Measurements from ENCODE around the gene STK24. TPM values are rescaled to one million over a fixed set of nuclear protein-coding genes. Genes with fewer than 3 reads are reported as not detected.

Gene STK24
- total RNA-seq, 1 donor: 82.2 TPM

DNA sequence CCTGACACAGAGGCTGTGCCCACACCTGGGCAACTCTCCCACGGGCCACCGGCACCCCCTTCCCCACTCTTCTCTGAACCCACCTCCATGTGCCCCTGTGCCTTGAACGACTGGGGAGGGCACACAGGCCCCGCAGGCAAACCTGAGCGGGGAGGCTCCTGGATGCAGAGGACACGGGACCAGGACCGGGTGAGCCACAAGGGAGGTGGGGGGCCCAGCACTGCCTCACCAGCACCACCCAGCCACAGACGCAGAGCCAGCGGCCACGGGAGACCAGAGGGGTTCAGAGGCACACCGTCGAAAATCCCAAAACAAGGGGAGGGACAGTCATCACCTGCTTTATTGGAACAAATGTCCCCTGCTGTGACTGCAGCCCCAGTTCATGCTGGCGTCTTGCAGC lies 49.4 kb downstream of the STK24 start:
- H3K27me3 ChIP-seq (ENCODE audit: insufficient read depth, low read length): no peaks in the 10 kb centered on the region
- H3K36me3 ChIP-seq (ENCODE audit: insufficient read depth, low read length): no peaks in the 10 kb centered on the region
- H3K27ac ChIP-seq (ENCODE audit: low read depth, low read length): no peak overlapping the region
- no peak overlapping the region for H3K4me3 ChIP-seq (ENCODE audit: insufficient read depth, low read length)
- H3K79me2 ChIP-seq (ENCODE audit: insufficient read depth, low read length): peaks cover 100% of the 10 kb centered on the region
- H4K20me1 ChIP-seq (ENCODE audit: insufficient read depth, low read length): peaks cover 96% of the 10 kb centered on the region
- H3K4me1 ChIP-seq (ENCODE audit: insufficient read depth, low read length): peaks cover 10% of the 10 kb centered on the region
- DNase-seq (ENCODE audit: insufficient read length, low spot score, missing footprints): no peak
- H3K9me3 ChIP-seq (ENCODE audit: low read depth, low read length): no peaks in the 10 kb centered on the region
- TF ChIP-seq, protein P1, sequence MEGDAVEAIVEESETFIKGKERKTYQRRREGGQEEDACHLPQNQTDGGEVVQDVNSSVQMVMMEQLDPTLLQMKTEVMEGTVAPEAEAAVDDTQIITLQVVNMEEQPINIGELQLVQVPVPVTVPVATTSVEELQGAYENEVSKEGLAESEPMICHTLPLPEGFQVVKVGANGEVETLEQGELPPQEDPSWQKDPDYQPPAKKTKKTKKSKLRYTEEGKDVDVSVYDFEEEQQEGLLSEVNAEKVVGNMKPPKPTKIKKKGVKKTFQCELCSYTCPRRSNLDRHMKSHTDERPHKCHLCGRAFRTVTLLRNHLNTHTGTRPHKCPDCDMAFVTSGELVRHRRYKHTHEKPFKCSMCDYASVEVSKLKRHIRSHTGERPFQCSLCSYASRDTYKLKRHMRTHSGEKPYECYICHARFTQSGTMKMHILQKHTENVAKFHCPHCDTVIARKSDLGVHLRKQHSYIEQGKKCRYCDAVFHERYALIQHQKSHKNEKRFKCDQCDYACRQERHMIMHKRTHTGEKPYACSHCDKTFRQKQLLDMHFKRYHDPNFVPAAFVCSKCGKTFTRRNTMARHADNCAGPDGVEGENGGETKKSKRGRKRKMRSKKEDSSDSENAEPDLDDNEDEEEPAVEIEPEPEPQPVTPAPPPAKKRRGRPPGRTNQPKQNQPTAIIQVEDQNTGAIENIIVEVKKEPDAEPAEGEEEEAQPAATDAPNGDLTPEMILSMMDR (IDR thresholded peaks at IDR 0.05; ENCODE audit: extremely low read depth, low read depth, low read length): no peak
- no peak overlapping the region for H3K4me2 ChIP-seq (ENCODE audit: insufficient read depth, low read length)
- H2AFZ ChIP-seq (ENCODE audit: low read length): no peak overlapping the region

GRCh38 chr13:98526182-98526512 lies 50.8 kb downstream of the STK24 start:
- TF ChIP-seq, protein P1 (IDR thresholded peaks at IDR 0.05; ENCODE audit: extremely low read depth, low read depth, low read length): no peak
- Histone ChIP-seq H4K20me1 (ENCODE audit: insufficient read depth, low read length) (peaks cover 97% of the 10 kb centered on the region), H3K4me3 (ENCODE audit: insufficient read depth, low read length) (no peak overlapping the region)

GRCh38 chr13:98525456-98526181 lies 51.3 kb downstream of the STK24 start:
- Histone ChIP-seq H3K4me3 (ENCODE audit: insufficient read depth, low read length) (no peak overlapping the region), H3K79me2 (ENCODE audit: insufficient read depth, low read length) (peaks cover 100% of the 10 kb centered on the region), H3K27ac (ENCODE audit: low read depth, low read length) (no peak overlapping the region), H3K9me3 (ENCODE audit: low read depth, low read length) (no peaks in the 10 kb centered on the region), H3K4me2 (ENCODE audit: insufficient read depth, low read length) (no peak overlapping the region), H3K27me3 (ENCODE audit: insufficient read depth, low read length) (no peaks in the 10 kb centered on the region), H2AFZ (ENCODE audit: low read length) (no peak overlapping the region), H3K4me1 (ENCODE audit: insufficient read depth, low read length) (peaks cover 13% of the 10 kb centered on the region), H4K20me1 (ENCODE audit: insufficient read depth, low read length) (peaks cover 94% of the 10 kb centered on the region), H3K36me3 (ENCODE audit: insufficient read depth, low read length) (no peaks in the 10 kb centered on the region)
- DNase-seq (ENCODE audit: insufficient read length, low spot score, missing footprints): no peak
- TF ChIP-seq, protein P1 (IDR thresholded peaks at IDR 0.05; ENCODE audit: extremely low read depth, low read depth, low read length): no peak

More at GRCh38 chr13:98526182-98526512, 50.8 kb downstream of the STK24 start:
- no peaks in the 10 kb centered on the region for H3K36me3 ChIP-seq (ENCODE audit: insufficient read depth, low read length)
- no peaks in the 10 kb centered on the region for H3K9me3 ChIP-seq (ENCODE audit: low read depth, low read length)
- H3K4me1 ChIP-seq (ENCODE audit: insufficient read depth, low read length): peaks cover 13% of the 10 kb centered on the region
- DNase-seq (ENCODE audit: insufficient read length, low spot score, missing footprints): no peak
- H3K27ac ChIP-seq (ENCODE audit: low read depth, low read length): no peak overlapping the region
- H3K27me3 ChIP-seq (ENCODE audit: insufficient read depth, low read length): no peaks in the 10 kb centered on the region
- no peak overlapping the region for H3K4me2 ChIP-seq (ENCODE audit: insufficient read depth, low read length)
- H2AFZ ChIP-seq (ENCODE audit: low read length): no peak overlapping the region
- peaks cover 100% of the 10 kb centered on the region for H3K79me2 ChIP-seq (ENCODE audit: insufficient read depth, low read length)

GRCh38 chr13:98524793-98525192 lies 52.1 kb downstream of the STK24 start:
- H4K20me1 ChIP-seq (ENCODE audit: insufficient read depth, low read length): peaks cover 94% of the 10 kb centered on the region
- no peak for DNase-seq (ENCODE audit: insufficient read length, low spot score, missing footprints)

More at GRCh38 chr13:98524793-98525192, 52.1 kb downstream of the STK24 start:
- H2AFZ ChIP-seq (ENCODE audit: low read length): no peak overlapping the region
- TF ChIP-seq, protein P1 (IDR thresholded peaks at IDR 0.05; ENCODE audit: extremely low read depth, low read depth, low read length): no peak
- no peak overlapping the region for H3K4me3 ChIP-seq (ENCODE audit: insufficient read depth, low read length)
- no peaks in the 10 kb centered on the region for H3K36me3 ChIP-seq (ENCODE audit: insufficient read depth, low read length)
- H3K79me2 ChIP-seq (ENCODE audit: insufficient read depth, low read length): peaks cover 100% of the 10 kb centered on the region
- no peaks in the 10 kb centered on the region for H3K27me3 ChIP-seq (ENCODE audit: insufficient read depth, low read length)
- no peak overlapping the region for H3K27ac ChIP-seq (ENCODE audit: low read depth, low read length)
- no peak overlapping the region for H3K4me2 ChIP-seq (ENCODE audit: insufficient read depth, low read length)
- no peaks in the 10 kb centered on the region for H3K9me3 ChIP-seq (ENCODE audit: low read depth, low read length)
- H3K4me1 ChIP-seq (ENCODE audit: insufficient read depth, low read length): peaks cover 13% of the 10 kb centered on the region

Measured in osteoblast (primary cell).